IMR-90 (cell line): Measurements from ENCODE around the gene CNPPD1. TPM values are rescaled to one million over a fixed set of nuclear protein-coding genes. Genes with fewer than 3 reads are reported as not detected.

Experiments used
- ATAC-seq: fragments of 200-7000 bp; cut with Tn5 transposase; 2 replicates; pipeline ENCODE4 v1.9.1; 2020; ENCODE audit warnings: low read depth, mild to moderate bottlenecking, moderate library complexity
- BruUV-seq: library from RNA; stranded (reverse); fragments of 400-500 nt; replicated peaks from 2 replicates; lab custom pipeline; 2021; lab: Mats Ljungman, UMichigan
- CTCF ChIA-PET: fragments of 300-600 bp; formaldehyde crosslinking; extraction: SDS; loops from one replicate; lab custom pipeline; 2021; ENCODE audit warnings: antibody characterized with exemption; lab: Yijun Ruan, JAX
- POLR2A ChIA-PET: fragments of 300-600 bp; sonication (Branson Sonifier 250); formaldehyde crosslinking; loops from one replicate; lab custom pipeline; 2022; ENCODE audit warnings: antibody characterized with exemption; ENCODE audit not compliant: unreplicated experiment; lab: Charles Lee
- DNase-seq: peaks from one replicate; pipeline ENCODE4 v3.0.0; 2013
- H2AFZ ChIP-seq: replicated peaks from 2 replicates; pipeline ENCODE3; 2013; ENCODE audit warnings: low read length, mild to moderate bottlenecking; ENCODE audit not compliant: poor library complexity
- H2AK5ac ChIP-seq: 2 replicates; pipeline ENCODE4 v1.6.1; 2013; ENCODE audit warnings: low read depth, low read length, inconsistent platforms
- H2AK9ac ChIP-seq: replicated peaks from 2 replicates; pipeline ENCODE3; 2013; ENCODE audit warnings: mild to moderate bottlenecking, low read depth, low read length, moderate library complexity; ENCODE audit not compliant: poor library complexity
- H2BK120ac ChIP-seq: 2 replicates; pipeline ENCODE4 v1.6.1; 2013; ENCODE audit warnings: low read depth, low read length, inconsistent platforms
- H2BK15ac ChIP-seq: 3 replicates; pipeline ENCODE4 v1.6.1; 2013; ENCODE audit warnings: low read depth, low read length, inconsistent platforms
- H2BK20ac ChIP-seq: 2 replicates; pipeline ENCODE4 v1.6.1; 2013; ENCODE audit warnings: low read depth, mild to moderate bottlenecking, inconsistent platforms, low read length, moderate library complexity
- H2BK5ac ChIP-seq: 2 replicates; pipeline ENCODE4 v1.6.1; 2013; ENCODE audit warnings: mild to moderate bottlenecking, low read depth, low read length, inconsistent platforms; ENCODE audit not compliant: poor library complexity, severe bottlenecking
- H3K14ac ChIP-seq: replicated peaks from 2 replicates; pipeline ENCODE4 v1.6.1; 2013; ENCODE audit warnings: low read depth, low read length, inconsistent platforms
- H3K18ac ChIP-seq: 2 replicates; pipeline ENCODE4 v1.6.1; 2013; ENCODE audit warnings: low read depth, low read length, control low read depth
- H3K23ac ChIP-seq: 2 replicates; pipeline ENCODE4 v1.6.1; 2013; ENCODE audit warnings: low read depth, low read length, inconsistent platforms
- H3K27ac ChIP-seq: 2 replicates; pipeline ENCODE4 v1.5.1; 2013; ENCODE audit warnings: mild to moderate bottlenecking, control low read depth, low read length; ENCODE audit not compliant: insufficient read depth
- H3K27me3 ChIP-seq: 2 replicates; pipeline ENCODE4 v1.6.1; 2013; ENCODE audit warnings: low read length; ENCODE audit not compliant: control insufficient read depth, insufficient read depth
- H3K36me3 ChIP-seq: 2 replicates; pipeline ENCODE4 v1.6.1; 2013; ENCODE audit warnings: low read length, mixed read lengths; ENCODE audit not compliant: control insufficient read depth, insufficient read depth
- H3K4ac ChIP-seq: 2 replicates; pipeline ENCODE4 v1.6.1; 2013; ENCODE audit warnings: low read depth, low read length, inconsistent platforms
- H3K4me1 ChIP-seq: 2 replicates; pipeline ENCODE4 v1.6.1; 2013; ENCODE audit warnings: low read length, mixed read lengths; ENCODE audit not compliant: control insufficient read depth, insufficient read depth
- H3K4me2 ChIP-seq: 2 replicates; pipeline ENCODE4 v1.6.1; 2013; ENCODE audit warnings: low read depth, mild to moderate bottlenecking, control low read depth, low read length, moderate library complexity
- H3K4me3 ChIP-seq: 2 replicates; pipeline ENCODE4 v1.5.1; 2013; ENCODE audit warnings: low read depth, mild to moderate bottlenecking, control low read depth, low read length, moderate library complexity; ENCODE audit not compliant: insufficient read depth
- H3K56ac ChIP-seq: 2 replicates; pipeline ENCODE4 v1.6.1; 2013; ENCODE audit warnings: low read length, inconsistent platforms; ENCODE audit not compliant: insufficient read depth; ENCODE audit errors: extremely low read depth
- H3K79me1 ChIP-seq, 2 experiments: 2 replicates each; pipeline ENCODE4 v1.6.1; 2013; ENCODE audit warnings: low read length in 2 of 2, inconsistent platforms in 1 of 2, low read depth in 1 of 2
- H3K9ac ChIP-seq: 2 replicates; pipeline ENCODE4 v1.6.1; 2013; ENCODE audit warnings: low read depth, low read length, control low read depth
- H3K9me1 ChIP-seq: 2 replicates; pipeline ENCODE4 v1.6.1; 2013; ENCODE audit warnings: low read length, inconsistent platforms; ENCODE audit not compliant: insufficient read depth
- H3K9me3 ChIP-seq: 2 replicates; pipeline ENCODE4 v1.6.1; 2013; ENCODE audit warnings: low read length; ENCODE audit not compliant: control insufficient read depth, insufficient read depth
- H4K20me1 ChIP-seq: 2 replicates; pipeline ENCODE4 v1.6.1; 2013; ENCODE audit warnings: low read length, inconsistent platforms; ENCODE audit not compliant: insufficient read depth
- H4K5ac ChIP-seq: 2 replicates; pipeline ENCODE4 v1.6.1; 2013; ENCODE audit warnings: mild to moderate bottlenecking, low read depth, low read length, control low read depth
- H4K8ac ChIP-seq, 2 experiments: 2 replicates each; pipeline ENCODE4 v1.6.1; 2013; ENCODE audit warnings: low read depth in 2 of 2, low read length in 2 of 2, control low read depth in 1 of 2, inconsistent platforms in 1 of 2
- H4K91ac ChIP-seq: 2 replicates; pipeline ENCODE4 v1.6.1; 2013; ENCODE audit warnings: low read depth, low read length, inconsistent platforms; ENCODE audit not compliant: insufficient read depth
- NFE2L2 ChIP-seq: fragments of 150-350 bp; IDR thresholded peaks from 2 replicates; pipeline ENCODE4 v1.6.1; 2016; ENCODE audit warnings: low read depth, mild to moderate bottlenecking, low read length
- RAD21 ChIP-seq: IDR thresholded peaks from 2 replicates; pipeline ENCODE4 v1.6.1; 2012; ENCODE audit warnings: low read length, improper control_type of control experiment
- RCOR1 ChIP-seq: IDR thresholded peaks from 2 replicates; pipeline ENCODE4 v1.6.1; 2012; ENCODE audit warnings: mild to moderate bottlenecking, low read length, improper control_type of control experiment; ENCODE audit not compliant: insufficient replicate concordance
- RFX5 ChIP-seq: IDR thresholded peaks from 2 replicates; pipeline ENCODE4 v1.8.0; 2012; ENCODE audit warnings: low read depth, mild to moderate bottlenecking, low read length, moderate library complexity
- SMC3 ChIP-seq: fragments of 150-350 bp; IDR thresholded peaks from 2 replicates; pipeline ENCODE4 v1.6.1; 2016; ENCODE audit warnings: low read depth, mild to moderate bottlenecking, antibody characterized with exemption, low read length, moderate library complexity
- USF2 ChIP-seq: fragments of 150-350 bp; IDR thresholded peaks from 2 replicates; pipeline ENCODE4 v1.6.1; 2017; ENCODE audit warnings: mild to moderate bottlenecking, antibody characterized with exemption, low read length, low read depth
- WGBS, 2 experiments: methylation state at CpG; one replicate each; pipeline versions ENCODE4 v1.1.5 to v1.1.7; 2013; ENCODE audit warnings: missing lambda C conversion rate in 2 of 2; ENCODE audit not compliant: insufficient read length in 1 of 2; ENCODE audit errors: extremely low coverage in 2 of 2; 5-methylcytosine and 5-hydroxymethylcytosine counted together
- dilution Hi-C: fragments of 300-500 bp; cut with HindIII; formaldehyde crosslinking; loops from one replicate; pipeline ENCODE4 v1.14.3; 2018; ENCODE audit warnings: low sequenced_read_pairs; ENCODE audit not compliant: unreplicated experiment
- in situ Hi-C: fragments of 300-500 bp; cut with MboI; formaldehyde crosslinking; loops from 3 replicates; pipeline ENCODE4 v1.14.3; 2019; ENCODE audit warnings: low sequenced_read_pairs, inconsistent platforms, mixed read lengths
- intact Hi-C: fragments of 100-400 bp; cut with micrococcal nuclease; formaldehyde crosslinking; loops from 2 replicates; pipeline ENCODE4 v1.10.0; 2022
- polyA plus RNA-seq, 3 experiments: library from polyadenylated mRNA; depleted of rRNA; stranded (reverse); fragments of >200 nt; gene quantifications; 2 replicates each; pipeline ENCODE4 v1.2.3, GENCODE V29; 2012; ENCODE audit warnings: low replicate concordance in 1 of 3
- total RNA-seq: library from RNA; depleted of rRNA; stranded (reverse); fragments of >200 nt; gene quantifications from 2 replicates; pipeline ENCODE4 v1.2.3, GENCODE V29; 2012

CNPPD1 gene
- total and polyA plus RNA-seq, 2 of the 4 experiments (the other 2 are of a cell fraction) = 11.1 to 29.2 TPM

- no peaks in the 10 kb centered on the region for H3K27me3 ChIP-seq
- H3K9me3 ChIP-seq = no peaks in the 10 kb centered on the region
- no peak overlapping the region for H3K4me3 ChIP-seq
- DNase-seq (no peak), ATAC-seq (no peak)
- in situ Hi-C loops = no loop called here
- H3K23ac ChIP-seq = no peak overlapping the region
- H3K79me1 ChIP-seq = no peaks in the 10 kb centered on the region; a peak in 1 of 4 replicates
- H4K91ac ChIP-seq = no peak overlapping the region
- no peak for TF ChIP-seq RAD21
- no peak for TF ChIP-seq RCOR1
- TF ChIP-seq NFE2L2 = no peak
- no peak for TF ChIP-seq RFX5
- TF ChIP-seq USF2 = no peak
- no peak for TF ChIP-seq SMC3
- H4K5ac ChIP-seq = no peak overlapping the region
- H3K36me3 ChIP-seq = no peaks in the 10 kb centered on the region
- no peak overlapping the region for H3K4me2 ChIP-seq
- no peak overlapping the region for H2BK5ac ChIP-seq
- no peak overlapping the region for H3K9ac ChIP-seq
- H3K14ac ChIP-seq = no peak overlapping the region
- peaks cover 6% of the 10 kb centered on the region for H3K9me1 ChIP-seq
- 96% methylated on average over 9 of the region's 16 CpGs; no CpG with 5 or more reads in 1 of the 2 experiments for WGBS, 2 experiments
- intact Hi-C loops = no loop called here
- no peaks in the 10 kb centered on the region for H4K20me1 ChIP-seq
- no TSS peak for BruUV-seq
- POLR2A ChIA-PET = no interaction called here
- no peak overlapping the region for H2AK9ac ChIP-seq
- no peak overlapping the region for H2AK5ac ChIP-seq
- no peak overlapping the region for H3K4ac ChIP-seq
- H2BK120ac ChIP-seq = no peak overlapping the region
- no peak overlapping the region for H4K8ac ChIP-seq
- no peak overlapping the region for H3K27ac ChIP-seq
- H3K56ac ChIP-seq = no peak overlapping the region
- no peak overlapping the region for H2AFZ ChIP-seq
- CTCF ChIA-PET = interaction anchor here (1.9 kb wide), 1 partner anchor 25 kb away, joined by 4 read pairs; no protein-coding TSS in a partner anchor
- dilution Hi-C loops = no loop called here
- H2BK20ac ChIP-seq = no peak overlapping the region
- H2BK15ac ChIP-seq = no peak overlapping the region
- H3K4me1 ChIP-seq = peaks cover 5% of the 10 kb centered on the region
- H3K18ac ChIP-seq = no peak overlapping the region
Measured at GRCh38 chr2:219129589-219129988, 47.1 kb downstream of the CNPPD1 start.
